IMR-90 (cell line): ENCODE data around the gene C4orf17. TPM values are rescaled to one million over a fixed set of nuclear protein-coding genes. Genes with fewer than 3 reads are reported as not detected.

ENCODE experiments used
- ATAC-seq: fragments of 200-7000 bp; cut with Tn5 transposase; 2 replicates; pipeline ENCODE4 v1.9.1; 2020; ENCODE audit warnings: low read depth, mild to moderate bottlenecking, moderate library complexity
- BruUV-seq: library from RNA; stranded (reverse); fragments of 400-500 nt; replicated peaks from 2 replicates; lab custom pipeline; 2021; lab: Mats Ljungman, UMichigan
- CTCF ChIA-PET: fragments of 300-600 bp; formaldehyde crosslinking; extraction: SDS; loops from one replicate; lab custom pipeline; 2021; ENCODE audit warnings: antibody characterized with exemption; lab: Yijun Ruan, JAX
- POLR2A ChIA-PET: fragments of 300-600 bp; sonication (Branson Sonifier 250); formaldehyde crosslinking; loops from one replicate; lab custom pipeline; 2022; ENCODE audit warnings: antibody characterized with exemption; ENCODE audit not compliant: unreplicated experiment; lab: Charles Lee
- DNase-seq: peaks from one replicate; pipeline ENCODE4 v3.0.0; 2013
- H2AFZ ChIP-seq: replicated peaks from 2 replicates; pipeline ENCODE3; 2013; ENCODE audit warnings: low read length, mild to moderate bottlenecking; ENCODE audit not compliant: poor library complexity
- H2AK5ac ChIP-seq: 2 replicates; pipeline ENCODE4 v1.6.1; 2013; ENCODE audit warnings: low read depth, low read length, inconsistent platforms
- H2AK9ac ChIP-seq: replicated peaks from 2 replicates; pipeline ENCODE3; 2013; ENCODE audit warnings: mild to moderate bottlenecking, low read depth, low read length, moderate library complexity; ENCODE audit not compliant: poor library complexity
- H2BK120ac ChIP-seq: 2 replicates; pipeline ENCODE4 v1.6.1; 2013; ENCODE audit warnings: low read depth, low read length, inconsistent platforms
- H2BK15ac ChIP-seq: 3 replicates; pipeline ENCODE4 v1.6.1; 2013; ENCODE audit warnings: low read depth, low read length, inconsistent platforms
- H2BK20ac ChIP-seq: 2 replicates; pipeline ENCODE4 v1.6.1; 2013; ENCODE audit warnings: low read depth, mild to moderate bottlenecking, inconsistent platforms, low read length, moderate library complexity
- H2BK5ac ChIP-seq: 2 replicates; pipeline ENCODE4 v1.6.1; 2013; ENCODE audit warnings: mild to moderate bottlenecking, low read depth, low read length, inconsistent platforms; ENCODE audit not compliant: poor library complexity, severe bottlenecking
- H3K14ac ChIP-seq: replicated peaks from 2 replicates; pipeline ENCODE4 v1.6.1; 2013; ENCODE audit warnings: low read depth, low read length, inconsistent platforms
- H3K18ac ChIP-seq: 2 replicates; pipeline ENCODE4 v1.6.1; 2013; ENCODE audit warnings: low read depth, low read length, control low read depth
- H3K23ac ChIP-seq: 2 replicates; pipeline ENCODE4 v1.6.1; 2013; ENCODE audit warnings: low read depth, low read length, inconsistent platforms
- H3K27ac ChIP-seq: 2 replicates; pipeline ENCODE4 v1.5.1; 2013; ENCODE audit warnings: mild to moderate bottlenecking, control low read depth, low read length; ENCODE audit not compliant: insufficient read depth
- H3K27me3 ChIP-seq: 2 replicates; pipeline ENCODE4 v1.6.1; 2013; ENCODE audit warnings: low read length; ENCODE audit not compliant: control insufficient read depth, insufficient read depth
- H3K36me3 ChIP-seq: 2 replicates; pipeline ENCODE4 v1.6.1; 2013; ENCODE audit warnings: low read length, mixed read lengths; ENCODE audit not compliant: control insufficient read depth, insufficient read depth
- H3K4ac ChIP-seq: 2 replicates; pipeline ENCODE4 v1.6.1; 2013; ENCODE audit warnings: low read depth, low read length, inconsistent platforms
- H3K4me1 ChIP-seq: 2 replicates; pipeline ENCODE4 v1.6.1; 2013; ENCODE audit warnings: low read length, mixed read lengths; ENCODE audit not compliant: control insufficient read depth, insufficient read depth
- H3K4me2 ChIP-seq: 2 replicates; pipeline ENCODE4 v1.6.1; 2013; ENCODE audit warnings: low read depth, mild to moderate bottlenecking, control low read depth, low read length, moderate library complexity
- H3K4me3 ChIP-seq: 2 replicates; pipeline ENCODE4 v1.5.1; 2013; ENCODE audit warnings: low read depth, mild to moderate bottlenecking, control low read depth, low read length, moderate library complexity; ENCODE audit not compliant: insufficient read depth
- H3K56ac ChIP-seq: 2 replicates; pipeline ENCODE4 v1.6.1; 2013; ENCODE audit warnings: low read length, inconsistent platforms; ENCODE audit not compliant: insufficient read depth; ENCODE audit errors: extremely low read depth
- H3K79me1 ChIP-seq, 2 experiments: 2 replicates each; pipeline ENCODE4 v1.6.1; 2013; ENCODE audit warnings: low read length in 2 of 2, inconsistent platforms in 1 of 2, low read depth in 1 of 2
- H3K9ac ChIP-seq: 2 replicates; pipeline ENCODE4 v1.6.1; 2013; ENCODE audit warnings: low read depth, low read length, control low read depth
- H3K9me1 ChIP-seq: 2 replicates; pipeline ENCODE4 v1.6.1; 2013; ENCODE audit warnings: low read length, inconsistent platforms; ENCODE audit not compliant: insufficient read depth
- H3K9me3 ChIP-seq: 2 replicates; pipeline ENCODE4 v1.6.1; 2013; ENCODE audit warnings: low read length; ENCODE audit not compliant: control insufficient read depth, insufficient read depth
- H4K20me1 ChIP-seq: 2 replicates; pipeline ENCODE4 v1.6.1; 2013; ENCODE audit warnings: low read length, inconsistent platforms; ENCODE audit not compliant: insufficient read depth
- H4K5ac ChIP-seq: 2 replicates; pipeline ENCODE4 v1.6.1; 2013; ENCODE audit warnings: mild to moderate bottlenecking, low read depth, low read length, control low read depth
- H4K8ac ChIP-seq, 2 experiments: 2 replicates each; pipeline ENCODE4 v1.6.1; 2013; ENCODE audit warnings: low read depth in 2 of 2, low read length in 2 of 2, control low read depth in 1 of 2, inconsistent platforms in 1 of 2
- H4K91ac ChIP-seq: 2 replicates; pipeline ENCODE4 v1.6.1; 2013; ENCODE audit warnings: low read depth, low read length, inconsistent platforms; ENCODE audit not compliant: insufficient read depth
- BHLHE40 ChIP-seq: fragments of 150-350 bp; IDR thresholded peaks from 2 replicates; pipeline ENCODE4 v1.6.1; 2016; ENCODE audit warnings: mild to moderate bottlenecking, low read depth, low read length
- CEBPB ChIP-seq: IDR thresholded peaks from 2 replicates; pipeline ENCODE4 v1.6.1; 2012; ENCODE audit warnings: low read depth, low read length, improper control_type of control experiment
- CHD1 ChIP-seq: IDR thresholded peaks from 2 replicates; pipeline ENCODE4 v1.6.1; 2012; ENCODE audit warnings: low read depth, low read length, improper control_type of control experiment
- ELK1 ChIP-seq: fragments of 150-350 bp; IDR thresholded peaks from 2 replicates; pipeline ENCODE4 v1.6.1; 2016; ENCODE audit warnings: low read depth, mild to moderate bottlenecking, low read length, moderate library complexity, borderline replicate concordance
- FOS ChIP-seq: fragments of 150-350 bp; IDR thresholded peaks from 2 replicates; pipeline ENCODE4 v1.6.1; 2016; ENCODE audit warnings: low read depth, low read length
- MAFK ChIP-seq: IDR thresholded peaks from 2 replicates; pipeline ENCODE4 v1.6.1; 2012; ENCODE audit warnings: low read depth, low read length, improper control_type of control experiment
- MAZ ChIP-seq: IDR thresholded peaks from 2 replicates; pipeline ENCODE4 v1.6.1; 2012; ENCODE audit warnings: low read depth, mild to moderate bottlenecking, low read length, improper control_type of control experiment, moderate library complexity, borderline replicate concordance
- MXI1 ChIP-seq: IDR thresholded peaks from 2 replicates; pipeline ENCODE4 v1.6.1; 2012; ENCODE audit warnings: low read depth, mild to moderate bottlenecking, low read length, moderate library complexity, borderline replicate concordance
- NFE2L2 ChIP-seq: fragments of 150-350 bp; IDR thresholded peaks from 2 replicates; pipeline ENCODE4 v1.6.1; 2016; ENCODE audit warnings: low read depth, mild to moderate bottlenecking, low read length
- POLR2A ChIP-seq: IDR thresholded peaks from 2 replicates; pipeline ENCODE4 v1.6.1; 2012; ENCODE audit warnings: mild to moderate bottlenecking, low read depth, low read length
- RAD21 ChIP-seq: IDR thresholded peaks from 2 replicates; pipeline ENCODE4 v1.6.1; 2012; ENCODE audit warnings: low read length, improper control_type of control experiment
- RCOR1 ChIP-seq: IDR thresholded peaks from 2 replicates; pipeline ENCODE4 v1.6.1; 2012; ENCODE audit warnings: mild to moderate bottlenecking, low read length, improper control_type of control experiment; ENCODE audit not compliant: insufficient replicate concordance
- RFX5 ChIP-seq: IDR thresholded peaks from 2 replicates; pipeline ENCODE4 v1.8.0; 2012; ENCODE audit warnings: low read depth, mild to moderate bottlenecking, low read length, moderate library complexity
- SMC3 ChIP-seq: fragments of 150-350 bp; IDR thresholded peaks from 2 replicates; pipeline ENCODE4 v1.6.1; 2016; ENCODE audit warnings: low read depth, mild to moderate bottlenecking, antibody characterized with exemption, low read length, moderate library complexity
- USF2 ChIP-seq: fragments of 150-350 bp; IDR thresholded peaks from 2 replicates; pipeline ENCODE4 v1.6.1; 2017; ENCODE audit warnings: mild to moderate bottlenecking, antibody characterized with exemption, low read length, low read depth
- WGBS, 2 experiments: methylation state at CpG; one replicate each; pipeline versions ENCODE4 v1.1.5 to v1.1.7; 2013; ENCODE audit warnings: missing lambda C conversion rate in 2 of 2; ENCODE audit not compliant: insufficient read length in 1 of 2; ENCODE audit errors: extremely low coverage in 2 of 2; 5-methylcytosine and 5-hydroxymethylcytosine counted together
- dilution Hi-C: fragments of 300-500 bp; cut with HindIII; formaldehyde crosslinking; loops from one replicate; pipeline ENCODE4 v1.14.3; 2018; ENCODE audit warnings: low sequenced_read_pairs; ENCODE audit not compliant: unreplicated experiment
- in situ Hi-C: fragments of 300-500 bp; cut with MboI; formaldehyde crosslinking; loops from 3 replicates; pipeline ENCODE4 v1.14.3; 2019; ENCODE audit warnings: low sequenced_read_pairs, inconsistent platforms, mixed read lengths
- intact Hi-C: fragments of 100-400 bp; cut with micrococcal nuclease; formaldehyde crosslinking; loops from 2 replicates; pipeline ENCODE4 v1.10.0; 2022
- polyA plus RNA-seq, 3 experiments: library from polyadenylated mRNA; depleted of rRNA; stranded (reverse); fragments of >200 nt; gene quantifications; 2 replicates each; pipeline ENCODE4 v1.2.3, GENCODE V29; 2012; ENCODE audit warnings: low replicate concordance in 1 of 3
- total RNA-seq: library from RNA; depleted of rRNA; stranded (reverse); fragments of >200 nt; gene quantifications from 2 replicates; pipeline ENCODE4 v1.2.3, GENCODE V29; 2012
- TF ChIP-seq, protein P1 (sequence below): conservative IDR thresholded peaks from 2 replicates; pipeline ENCODE4 v1.5.1; 2012; ENCODE audit warnings: mild to moderate bottlenecking, low read depth, low read length, improper control_type of control experiment

Gene C4orf17
- total and polyA plus RNA-seq, 2 of the 4 experiments (the other 2 are of a cell fraction) = not detected

- Histone ChIP-seq H4K20me1 (no peaks in the 10 kb centered on the region), H2AFZ (no peak overlapping the region), H2AK9ac (no peak overlapping the region), H2BK5ac (no peak overlapping the region), H3K9me3 (no peaks in the 10 kb centered on the region), H3K4me3 (no peak overlapping the region), H3K4me2 (no peak overlapping the region), H2BK120ac (no peak overlapping the region), H4K5ac (no peak overlapping the region), H3K18ac (no peak overlapping the region), H2AK5ac (no peak overlapping the region), H3K36me3 (no peaks in the 10 kb centered on the region), H3K79me1 (no peaks in the 10 kb centered on the region), H3K56ac (no peak overlapping the region), H3K14ac (no peak overlapping the region), H3K27me3 (no peaks in the 10 kb centered on the region), H4K8ac (no peak overlapping the region), H3K27ac (no peak overlapping the region), H4K91ac (no peak overlapping the region), H3K9ac (no peak overlapping the region), H2BK15ac (no peak overlapping the region), H3K23ac (no peak overlapping the region), H2BK20ac (no peak overlapping the region), H3K9me1 (no peaks in the 10 kb centered on the region), H3K4me1 (no peaks in the 10 kb centered on the region), H3K4ac (no peak overlapping the region)
- WGBS, 2 experiments = no CpG with 5 or more reads among the region's 1 CpG
- POLR2A ChIA-PET = no interaction called here
- no peak for TF ChIP-seq USF2
- TF ChIP-seq, protein P1, sequence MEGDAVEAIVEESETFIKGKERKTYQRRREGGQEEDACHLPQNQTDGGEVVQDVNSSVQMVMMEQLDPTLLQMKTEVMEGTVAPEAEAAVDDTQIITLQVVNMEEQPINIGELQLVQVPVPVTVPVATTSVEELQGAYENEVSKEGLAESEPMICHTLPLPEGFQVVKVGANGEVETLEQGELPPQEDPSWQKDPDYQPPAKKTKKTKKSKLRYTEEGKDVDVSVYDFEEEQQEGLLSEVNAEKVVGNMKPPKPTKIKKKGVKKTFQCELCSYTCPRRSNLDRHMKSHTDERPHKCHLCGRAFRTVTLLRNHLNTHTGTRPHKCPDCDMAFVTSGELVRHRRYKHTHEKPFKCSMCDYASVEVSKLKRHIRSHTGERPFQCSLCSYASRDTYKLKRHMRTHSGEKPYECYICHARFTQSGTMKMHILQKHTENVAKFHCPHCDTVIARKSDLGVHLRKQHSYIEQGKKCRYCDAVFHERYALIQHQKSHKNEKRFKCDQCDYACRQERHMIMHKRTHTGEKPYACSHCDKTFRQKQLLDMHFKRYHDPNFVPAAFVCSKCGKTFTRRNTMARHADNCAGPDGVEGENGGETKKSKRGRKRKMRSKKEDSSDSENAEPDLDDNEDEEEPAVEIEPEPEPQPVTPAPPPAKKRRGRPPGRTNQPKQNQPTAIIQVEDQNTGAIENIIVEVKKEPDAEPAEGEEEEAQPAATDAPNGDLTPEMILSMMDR = no peak
- TF ChIP-seq NFE2L2 = no peak
- TF ChIP-seq CHD1 = no peak
- no peak for TF ChIP-seq MXI1
- TF ChIP-seq FOS = no peak
- no peak for TF ChIP-seq CEBPB
- no peak for TF ChIP-seq RCOR1
- no peak for TF ChIP-seq ELK1
- no peak for TF ChIP-seq RFX5
- TF ChIP-seq BHLHE40 = no peak
- no peak for TF ChIP-seq MAFK
- TF ChIP-seq RAD21 = no peak
- TF ChIP-seq POLR2A = no peak
- no peak for TF ChIP-seq MAZ
- no peak for TF ChIP-seq SMC3
- no TSS peak for BruUV-seq
- DNase-seq = no peak
- CTCF ChIA-PET = no interaction called here
- intact Hi-C loops (no loop called here), dilution Hi-C loops (no loop called here), in situ Hi-C loops (no loop called here)
- no peak for ATAC-seq
These were observed 3.5 kb upstream of the C4orf17 start for GRCh38 chr4:99507349-99507748.
